HG03139 (cell line): ENCODE results near the gene NOSTRIN.
"Not testable (repeated sequence)": the region's sequence is repeated elsewhere in the genome, so short reads cannot be mapped to it uniquely, and the experiment has no call there.

Source experiments
- ATAC-seq: cut with Tn5 transposase; IDR thresholded peaks from one replicate; pipeline ENCODE4 v1.9.1; 2021; ENCODE audit not compliant: unreplicated experiment

The NOSTRIN gene, protein sequence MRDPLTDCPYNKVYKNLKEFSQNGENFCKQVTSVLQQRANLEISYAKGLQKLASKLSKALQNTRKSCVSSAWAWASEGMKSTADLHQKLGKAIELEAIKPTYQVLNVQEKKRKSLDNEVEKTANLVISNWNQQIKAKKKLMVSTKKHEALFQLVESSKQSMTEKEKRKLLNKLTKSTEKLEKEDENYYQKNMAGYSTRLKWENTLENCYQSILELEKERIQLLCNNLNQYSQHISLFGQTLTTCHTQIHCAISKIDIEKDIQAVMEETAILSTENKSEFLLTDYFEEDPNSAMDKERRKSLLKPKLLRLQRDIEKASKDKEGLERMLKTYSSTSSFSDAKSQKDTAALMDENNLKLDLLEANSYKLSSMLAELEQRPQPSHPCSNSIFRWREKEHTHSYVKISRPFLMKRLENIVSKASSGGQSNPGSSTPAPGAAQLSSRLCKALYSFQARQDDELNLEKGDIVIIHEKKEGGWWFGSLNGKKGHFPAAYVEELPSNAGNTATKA

DNA sequence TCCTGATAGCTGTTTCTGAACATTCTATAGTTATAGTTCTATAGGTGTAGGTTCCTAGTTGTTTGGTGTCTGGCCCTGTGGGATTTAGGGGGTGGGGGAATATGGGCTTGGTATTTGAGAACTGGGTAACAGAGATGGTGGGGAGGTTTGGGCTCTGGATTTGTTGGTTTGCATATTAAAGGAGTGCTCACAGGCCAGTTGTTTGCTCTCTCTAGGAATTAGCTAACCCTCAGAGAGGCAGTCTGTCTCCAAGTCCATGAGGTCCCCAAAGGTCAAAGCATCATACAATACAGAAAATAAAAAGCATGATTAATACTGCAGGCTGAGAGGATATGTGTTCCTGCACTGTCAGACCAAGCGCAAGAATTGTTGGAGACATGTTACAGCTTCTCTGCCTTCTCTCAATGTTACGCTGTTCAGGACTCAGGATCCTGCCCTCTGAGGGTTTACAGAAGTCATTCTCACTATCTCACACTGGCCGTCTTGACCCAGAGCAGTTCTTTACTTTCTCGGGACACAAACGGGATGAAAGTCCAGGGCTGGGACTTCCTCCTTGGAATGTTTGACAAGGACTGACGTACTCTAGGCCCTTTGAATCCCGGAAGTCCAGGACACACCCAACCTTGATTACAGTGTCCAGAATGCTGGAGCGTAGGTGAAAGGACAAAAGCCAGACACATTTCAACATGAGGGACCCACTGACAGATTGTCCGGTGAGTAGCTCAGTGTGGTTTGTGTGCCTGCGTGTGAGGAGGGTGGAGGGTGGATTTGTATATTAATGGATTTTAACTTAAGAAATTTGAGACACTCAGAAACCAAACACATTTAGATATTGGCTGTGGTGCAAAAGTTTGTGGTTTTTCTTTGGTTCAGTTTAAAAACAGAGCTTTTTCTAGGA, at the start of gene NOSTRIN:
Gene NOSTRIN, plus strand, starts transcription at position 677 of the 898 bp plus-strand sequence. Its CDS starts 10 bp downstream, at position 687.
- ATAC-seq: no peak

DNA sequence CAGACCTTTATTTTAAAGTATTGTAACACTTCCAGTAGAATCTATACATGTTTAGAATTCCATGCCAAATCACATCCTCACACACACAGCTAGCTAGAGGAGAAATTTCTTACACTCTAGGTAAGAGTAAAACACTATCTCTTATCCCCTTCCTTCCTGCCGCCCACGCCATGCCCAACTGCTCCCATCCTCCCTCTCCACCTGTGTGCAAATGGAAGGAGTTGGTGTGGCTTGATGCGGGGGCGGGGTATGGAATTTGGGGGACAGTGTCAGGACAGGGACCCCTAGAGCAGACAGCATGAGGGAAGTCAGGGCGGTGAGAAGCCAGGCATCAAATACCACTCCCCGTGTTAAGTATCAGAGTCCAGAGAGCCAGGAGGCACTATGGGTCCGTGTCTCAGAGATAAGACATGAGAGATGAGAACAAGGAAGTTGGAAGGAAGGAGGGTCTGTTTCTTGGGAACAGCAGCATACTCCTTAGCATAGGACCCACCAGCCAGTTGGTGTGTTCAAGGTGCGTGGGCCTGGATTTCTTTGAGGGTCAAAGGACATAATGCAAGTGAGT, 48.6 kb upstream of the NOSTRIN start:
- ATAC-seq: no peak

DNA sequence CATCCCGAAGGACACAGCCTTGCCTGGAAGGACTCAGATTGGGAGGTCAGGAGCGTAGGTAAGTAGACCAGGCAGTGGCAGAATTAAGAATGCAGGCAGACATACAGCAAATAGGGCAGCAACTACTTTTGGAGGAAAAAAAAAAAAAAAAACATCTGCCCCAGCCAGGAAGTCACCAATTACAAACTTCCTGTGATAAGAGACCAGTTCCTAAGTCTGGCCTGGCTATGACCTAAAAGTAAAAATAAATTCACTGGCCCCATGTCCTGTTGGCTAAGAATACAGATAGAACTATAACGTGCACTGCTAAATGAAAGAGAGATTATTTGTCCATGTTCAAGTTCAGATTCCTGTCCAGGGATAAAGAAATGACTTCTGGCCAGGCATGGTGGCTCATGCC, 45.2 kb upstream of the NOSTRIN start:
- no peak for ATAC-seq

DNA sequence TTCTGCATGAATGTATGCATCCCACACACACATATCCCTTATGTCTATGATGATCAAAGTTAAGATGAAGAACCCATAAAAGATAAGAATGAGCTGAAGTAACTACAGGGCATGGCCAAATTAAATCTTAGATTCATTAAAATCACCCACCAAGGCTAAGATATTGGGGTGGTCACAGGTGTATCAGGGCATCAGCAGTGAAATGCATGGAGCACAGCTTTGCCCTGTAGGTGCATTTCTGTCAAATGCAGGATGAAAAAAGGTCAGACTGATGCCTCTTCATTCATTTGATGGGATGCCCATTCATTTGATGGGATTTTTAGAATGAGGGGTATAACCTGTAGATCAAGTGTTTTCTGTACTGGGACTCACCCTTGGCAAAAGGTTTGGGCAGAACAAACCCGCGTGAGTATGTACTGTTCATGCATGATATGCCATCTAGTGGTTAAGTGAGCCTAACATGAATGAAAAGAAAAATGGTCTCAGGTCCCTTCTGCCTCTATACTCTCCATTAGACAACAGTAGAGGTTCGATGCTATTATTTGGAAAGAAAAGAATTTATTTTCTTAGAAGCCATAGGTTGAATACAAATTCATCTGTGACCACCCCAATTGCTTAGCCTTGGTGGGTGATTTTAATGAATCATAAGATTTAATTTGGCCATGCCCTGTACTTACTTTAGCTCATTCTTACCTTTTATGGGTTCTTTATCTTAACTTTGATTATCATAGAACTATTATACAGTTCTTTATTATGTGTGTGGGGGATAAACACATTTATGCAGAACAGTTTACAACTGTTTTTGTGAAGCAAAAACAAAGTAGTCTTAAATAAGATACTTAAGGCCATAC, 43.2 kb upstream of the NOSTRIN start:
- ATAC-seq: peak; percentile 63

DNA sequence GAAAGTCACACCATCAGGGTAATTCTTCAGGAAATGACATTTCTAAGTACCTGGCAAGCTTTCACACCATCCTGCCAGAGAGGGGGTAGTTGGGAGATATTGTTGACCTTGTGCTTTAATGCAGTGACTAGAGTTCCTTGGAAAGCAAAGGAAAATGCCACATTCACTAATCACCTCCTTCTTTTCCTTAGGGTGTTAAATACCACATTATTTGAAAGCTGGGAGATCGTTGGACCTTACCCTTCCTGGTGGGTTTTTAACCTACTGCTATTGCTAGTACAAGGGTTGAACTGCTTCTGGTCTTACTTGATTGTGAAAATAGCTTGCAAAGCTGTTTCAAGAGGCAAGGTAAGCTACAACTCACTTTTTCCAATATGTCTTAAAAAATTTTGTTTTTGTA, 37.0 kb upstream of the NOSTRIN start:
- ATAC-seq: no peak

DNA sequence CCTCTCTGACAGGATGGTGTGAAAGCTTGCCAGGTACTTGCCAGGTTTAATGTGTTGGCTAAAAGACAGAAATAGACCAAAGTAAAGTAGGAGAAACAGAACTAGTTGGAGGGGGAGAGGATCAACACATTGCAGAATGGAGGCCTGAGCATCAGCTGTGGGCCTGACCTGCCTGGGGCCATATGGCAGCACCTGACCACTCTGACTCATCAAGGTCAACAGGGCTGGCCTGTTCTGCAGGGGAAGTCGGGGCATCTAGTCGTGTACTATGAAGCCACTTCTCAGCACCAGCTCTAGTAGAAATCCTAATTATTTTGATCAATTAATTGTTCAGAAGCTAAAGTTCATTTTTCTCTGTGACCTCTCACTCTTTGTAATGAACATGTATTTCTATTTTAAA, 35.8 kb upstream of the NOSTRIN start:
- ATAC-seq: no peak

DNA sequence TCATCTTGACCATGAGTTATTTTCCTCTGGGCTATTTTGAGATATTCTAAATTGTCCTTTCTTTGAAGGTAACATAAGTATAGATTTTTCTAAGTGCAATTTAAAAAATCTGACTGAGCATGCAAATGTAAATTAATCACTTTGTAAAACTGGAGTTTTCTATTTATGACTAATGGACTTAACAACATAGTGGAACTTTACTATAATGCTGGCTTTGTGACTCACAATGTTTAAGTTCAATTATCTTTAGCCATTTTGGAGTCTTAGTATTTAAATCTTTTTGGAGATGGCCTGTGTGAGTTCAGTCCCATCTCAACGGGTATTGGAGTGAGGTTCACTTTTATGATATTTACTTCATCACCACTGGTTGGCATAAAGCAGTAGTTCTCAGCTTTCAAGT, 35.2 kb upstream of the NOSTRIN start:
- ATAC-seq: no peak

DNA sequence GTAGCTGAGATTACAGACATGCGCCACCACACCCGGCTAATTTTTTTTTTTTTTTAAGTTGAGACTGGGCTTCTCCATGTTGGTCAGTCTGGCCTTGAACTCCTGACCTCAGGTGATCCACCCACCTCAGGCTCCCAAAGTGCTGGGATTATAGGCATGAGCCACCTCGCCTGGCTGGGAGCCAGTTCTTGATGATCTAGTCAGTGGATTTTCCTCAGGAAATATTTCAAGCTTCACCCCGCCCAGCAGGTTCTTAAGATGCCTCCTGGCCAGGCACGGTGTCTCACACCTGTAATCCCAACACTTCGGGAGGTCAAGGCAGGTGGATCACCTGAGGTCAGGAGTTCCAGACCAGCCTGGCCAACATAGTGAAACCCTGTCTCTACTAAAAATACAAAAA, 34.1 kb upstream of the NOSTRIN start:
- ATAC-seq: not testable (repeated sequence)

DNA sequence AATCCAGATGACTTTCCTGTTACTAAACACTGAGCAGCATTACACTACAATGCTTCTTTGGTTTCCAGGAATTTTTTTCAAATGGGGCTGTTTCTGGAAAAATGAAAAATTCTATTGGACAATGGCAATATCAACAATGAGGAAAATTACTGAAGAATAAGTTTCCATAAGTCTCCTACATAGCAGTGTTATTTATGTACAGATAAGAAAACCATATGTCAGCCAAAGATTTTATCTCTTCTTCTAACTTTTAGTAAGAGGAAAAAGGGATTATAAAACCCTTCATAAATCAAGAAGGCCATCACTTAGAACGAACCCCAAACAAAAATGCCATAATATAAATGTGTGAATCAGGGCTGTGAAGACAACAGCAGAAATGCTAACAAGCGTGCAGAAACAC, 31.6 kb upstream of the NOSTRIN start:
- ATAC-seq: no peak

DNA sequence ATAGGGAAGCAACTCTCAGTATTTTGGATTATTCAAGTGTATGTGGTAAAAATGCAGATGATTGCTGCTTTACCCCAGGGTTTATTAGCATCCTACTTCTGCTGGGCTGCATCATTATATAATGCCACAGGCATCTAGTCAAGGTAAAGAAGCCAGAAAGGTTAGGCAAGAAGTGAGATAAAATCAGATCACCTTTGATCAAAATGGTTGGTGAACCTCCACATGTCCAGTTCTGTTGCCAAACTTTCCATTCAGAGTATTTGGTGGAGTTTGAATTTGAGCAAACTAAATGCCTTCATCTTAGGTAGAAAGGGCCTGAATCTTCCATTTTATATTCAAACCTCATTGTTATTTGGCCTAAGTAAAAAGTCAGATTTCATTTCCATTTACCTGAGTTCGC, 29.7 kb upstream of the NOSTRIN start:
- ATAC-seq: no peak

DNA sequence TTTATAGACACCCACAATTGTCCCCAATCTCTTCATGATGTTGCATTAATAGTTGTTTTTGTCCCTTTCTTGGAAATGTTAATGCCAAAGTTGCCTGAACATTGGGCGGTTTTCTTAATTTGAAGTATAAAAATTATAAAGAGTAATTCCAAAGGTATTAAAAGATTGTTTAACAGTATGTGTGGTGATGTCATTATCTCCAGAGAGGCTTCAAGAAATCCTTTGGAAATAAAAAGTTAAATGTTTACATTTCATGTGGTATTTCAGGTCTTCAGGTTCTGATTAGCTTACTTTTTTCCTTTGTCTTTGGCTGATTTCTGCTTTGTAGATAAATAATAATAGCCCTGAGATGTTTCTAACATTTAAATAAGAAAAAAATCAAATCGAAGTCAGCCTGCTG, 29.3 kb upstream of the NOSTRIN start:
- no peak for ATAC-seq

DNA sequence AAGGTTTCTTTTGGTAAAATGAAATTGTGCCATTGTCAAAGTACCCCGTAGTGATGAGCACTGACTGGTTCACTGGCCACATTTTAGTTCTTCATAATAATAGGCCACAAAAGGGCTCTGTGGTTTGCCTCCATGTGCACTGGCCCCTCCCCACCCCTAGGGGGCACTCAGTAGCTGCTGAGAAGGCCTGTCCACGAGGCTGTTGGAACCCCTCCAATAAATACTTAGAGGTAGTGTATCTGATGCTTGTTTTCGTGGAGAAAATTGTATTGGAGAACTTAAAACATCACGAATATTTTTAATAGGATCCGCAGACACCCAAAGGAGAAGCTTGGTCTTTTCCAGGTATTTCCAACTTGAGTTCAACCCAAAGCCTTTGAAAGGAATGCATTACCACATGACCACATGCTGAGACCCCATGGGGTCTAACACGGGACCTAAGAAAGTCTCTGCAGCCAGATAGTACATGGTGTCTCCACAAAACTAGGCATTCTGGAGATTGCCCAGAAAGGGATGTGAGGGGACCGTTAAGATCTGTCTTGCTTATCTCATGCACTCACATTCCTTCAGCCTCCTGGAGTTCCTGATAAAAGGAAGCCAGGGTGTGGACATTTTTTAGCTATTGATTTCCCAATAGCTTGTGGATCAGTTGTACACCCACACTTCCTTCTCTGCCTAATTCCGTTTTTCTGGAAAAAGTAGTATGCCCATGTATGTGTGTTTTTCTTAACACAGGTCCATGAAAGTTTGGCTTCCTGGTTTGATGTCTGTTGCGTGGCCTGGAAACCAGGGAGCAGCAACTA, 28.5 kb upstream of the NOSTRIN start:
- ATAC-seq: no peak

DNA sequence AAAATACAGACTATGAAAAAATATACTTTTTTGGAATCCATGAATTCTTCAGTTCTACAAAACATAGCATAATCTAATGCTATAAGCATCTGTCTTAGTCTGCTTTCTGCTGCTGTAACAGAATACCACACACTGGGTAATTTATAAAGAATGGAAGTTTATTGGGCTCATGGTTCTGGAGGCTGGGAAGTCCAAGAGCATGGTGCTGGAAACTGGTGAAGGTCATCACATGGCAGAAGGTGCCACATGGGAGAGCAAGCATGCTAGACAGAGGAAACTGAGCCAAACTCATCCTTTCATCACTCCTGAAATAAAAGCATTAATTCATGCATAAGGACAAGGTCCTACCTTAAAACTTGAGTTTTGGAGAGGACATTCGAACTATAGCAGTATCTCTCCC, 26.6 kb upstream of the NOSTRIN start:
- ATAC-seq: no peak

DNA sequence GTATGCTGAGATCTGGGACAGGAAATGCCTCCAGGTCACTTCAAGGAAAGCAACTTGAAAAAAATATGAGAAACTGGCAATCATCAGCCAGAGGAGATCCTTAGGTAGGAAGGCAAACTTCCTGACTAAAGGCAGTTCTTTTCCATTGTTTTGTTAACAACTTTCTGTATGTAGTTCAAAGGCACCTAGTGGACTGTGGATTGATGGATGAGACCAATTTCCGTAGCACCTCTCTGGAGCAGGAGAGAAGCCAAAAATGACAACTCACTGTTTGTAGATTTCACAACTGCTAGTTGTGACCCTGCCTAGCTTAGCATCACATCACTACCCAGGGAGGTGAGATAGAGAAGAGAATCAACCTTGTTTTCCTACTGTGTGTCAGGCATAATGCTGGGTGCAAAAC, 21.8 kb upstream of the NOSTRIN start:
- no peak for ATAC-seq

DNA sequence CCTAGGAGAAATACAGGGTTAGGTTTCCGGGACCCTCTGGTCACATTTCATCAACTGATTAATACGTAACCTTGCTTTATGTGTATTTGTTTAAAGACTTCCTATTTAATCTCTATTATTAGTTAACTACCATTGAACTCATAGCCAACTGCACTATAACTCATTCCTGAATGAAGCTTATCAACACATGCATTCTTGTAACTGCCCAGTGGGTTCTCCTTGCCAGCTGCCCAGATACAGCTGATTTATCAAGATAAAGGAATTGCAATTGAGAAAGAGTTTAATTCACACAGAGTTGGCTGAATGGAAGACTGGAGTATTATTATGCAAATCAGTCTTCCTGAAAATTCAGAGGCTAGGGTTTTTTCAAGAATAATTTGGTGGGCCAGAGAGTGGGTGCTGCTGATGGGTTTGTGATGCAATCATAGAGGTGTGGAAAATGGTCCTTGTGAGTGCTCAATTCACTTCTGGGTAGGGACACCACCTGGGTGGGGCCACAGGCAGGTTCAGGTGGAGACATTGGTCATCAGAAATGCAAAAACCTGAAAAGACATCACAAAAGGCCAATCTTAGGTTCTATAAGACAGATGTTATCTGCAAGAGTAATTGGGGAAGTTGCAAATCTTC, 21.1 kb upstream of the NOSTRIN start:
- ATAC-seq: no peak

DNA sequence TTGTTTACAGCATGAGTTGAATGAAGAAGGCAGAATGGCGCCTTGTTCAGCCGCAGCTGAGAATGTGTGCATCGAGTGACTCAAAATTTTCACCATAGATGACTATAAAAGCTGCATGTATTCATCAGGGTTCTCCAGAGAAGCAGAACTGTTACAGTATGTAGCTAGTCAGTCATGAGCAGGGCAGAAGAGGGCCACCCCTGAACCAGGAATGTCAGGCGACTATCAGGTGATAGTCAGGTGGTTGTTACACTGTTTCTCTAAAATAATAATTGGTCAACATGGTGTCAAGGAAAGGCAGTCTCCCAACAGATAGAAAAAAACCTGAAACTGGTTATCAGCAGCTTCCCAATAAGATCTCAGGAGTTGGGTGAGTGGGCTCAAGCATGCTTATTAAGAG, 20.2 kb upstream of the NOSTRIN start:
- no peak for ATAC-seq

DNA sequence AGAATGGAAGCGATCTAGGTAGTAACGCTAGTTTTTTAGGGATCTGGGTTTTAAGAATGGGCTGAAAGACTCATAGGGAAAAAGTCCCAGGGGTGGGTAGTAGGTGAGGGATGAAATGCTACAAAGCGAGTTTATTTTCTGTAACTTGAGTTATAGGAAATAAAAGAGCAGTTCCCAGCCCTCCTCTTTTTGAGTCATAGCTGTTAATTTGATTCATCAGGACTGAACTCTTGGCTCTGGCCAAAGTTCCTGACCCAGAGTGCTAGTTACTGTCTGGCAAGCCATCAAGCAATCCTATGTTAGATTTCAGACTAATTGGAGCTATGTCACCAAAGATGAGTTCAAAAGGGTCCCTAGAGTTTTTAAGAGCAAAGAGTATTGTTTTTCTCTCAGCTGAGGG, 17.4 kb upstream of the NOSTRIN start:
- ATAC-seq: no peak

DNA sequence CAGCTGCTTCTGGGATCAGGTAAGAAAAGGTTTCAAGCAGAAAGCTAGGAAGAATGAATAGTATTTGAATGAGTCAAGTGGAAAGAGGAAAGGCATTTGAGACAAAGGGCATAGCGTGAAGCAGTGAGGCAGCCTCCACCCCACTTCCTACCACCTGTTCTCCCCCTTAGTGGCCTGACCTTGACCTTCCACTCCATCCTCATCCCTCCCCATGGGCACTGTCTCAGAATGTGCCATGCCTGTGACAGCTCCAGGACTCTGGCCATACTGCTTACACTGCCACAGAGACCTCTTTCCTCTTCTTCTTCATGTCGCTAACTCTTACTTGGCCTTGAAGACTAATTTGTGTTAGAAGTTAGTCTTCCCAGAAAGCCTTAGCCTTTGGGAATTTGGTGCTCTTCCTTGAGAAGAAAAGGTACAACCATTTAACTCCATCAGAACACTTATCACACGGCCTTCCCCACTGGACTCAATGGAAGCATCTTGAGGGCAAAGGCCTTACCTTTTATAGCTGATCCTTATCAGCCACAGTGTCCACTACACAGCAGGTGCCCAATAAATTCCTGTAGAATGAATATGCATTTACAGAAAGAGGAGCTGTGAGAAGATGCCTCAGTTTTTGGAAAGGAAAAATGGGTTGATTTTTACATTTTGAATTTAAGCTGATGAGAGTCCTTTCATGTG, 15.2 kb upstream of the NOSTRIN start:
- no peak for ATAC-seq
